HepG2 (cell line): Measurements from ENCODE around the gene JAG1.

Experiments used
- MAFK ChIP-seq, 2 experiments: IDR thresholded peaks in 1 of 2; conservative IDR thresholded peaks in 1 of 2; 2 replicates each; pipeline ENCODE4 v1.6.1; 2011; ENCODE audit warnings: improper control_type of control experiment in 2 of 2, low read length in 2 of 2
- NFRKB ChIP-seq: fragments of 450-650 bp; IDR thresholded peaks from 2 replicates; pipeline ENCODE4 v1.6.1; 2017
- U2AF2 ChIP-seq: fragments of 200-400 bp; formaldehyde crosslinking; IDR thresholded peaks from 2 replicates; pipeline ENCODE4 v1.6.1; 2017; ENCODE audit warnings: low read depth, mild to moderate bottlenecking, low read length
- XRCC5 ChIP-seq: fragments of 200-400 bp; formaldehyde crosslinking; optimal IDR thresholded peaks from 2 replicates; pipeline ENCODE3; 2017; ENCODE audit warnings: mild to moderate bottlenecking, low read length
- YY1 ChIP-seq: IDR thresholded peaks from 2 replicates; pipeline ENCODE4 v1.6.1; 2011; ENCODE audit warnings: low read length, low read depth, moderate library complexity, mild to moderate bottlenecking; ENCODE audit not compliant: insufficient read depth, insufficient replicate concordance
- ZNF136 ChIP-seq: sonication (generic); formaldehyde crosslinking; IDR thresholded peaks from 2 replicates; pipeline ENCODE4 v1.8.1; 2022; ENCODE audit warnings: low read depth, mild to moderate bottlenecking, moderate library complexity, missing genetic modification reagents
- ZNF615 ChIP-seq: sonication (generic); formaldehyde crosslinking; IDR thresholded peaks from 2 replicates; pipeline ENCODE4 v1.5.0; 2020; ENCODE audit warnings: mild to moderate bottlenecking, missing genetic modification reagents, borderline replicate concordance
- TF ChIP-seq, protein P1 (sequence below): sonication (generic); formaldehyde crosslinking; IDR thresholded peaks from 2 replicates; pipeline ENCODE4 v1.5.1; 2020; ENCODE audit warnings: mild to moderate bottlenecking, missing genetic modification reagents, borderline replicate concordance
- TF ChIP-seq, protein P2 (sequence below): sonication (generic); formaldehyde crosslinking; IDR thresholded peaks from 2 replicates; pipeline ENCODE4 v1.5.0; 2020; ENCODE audit warnings: mild to moderate bottlenecking, missing genetic modification reagents, moderate library complexity

DNA sequence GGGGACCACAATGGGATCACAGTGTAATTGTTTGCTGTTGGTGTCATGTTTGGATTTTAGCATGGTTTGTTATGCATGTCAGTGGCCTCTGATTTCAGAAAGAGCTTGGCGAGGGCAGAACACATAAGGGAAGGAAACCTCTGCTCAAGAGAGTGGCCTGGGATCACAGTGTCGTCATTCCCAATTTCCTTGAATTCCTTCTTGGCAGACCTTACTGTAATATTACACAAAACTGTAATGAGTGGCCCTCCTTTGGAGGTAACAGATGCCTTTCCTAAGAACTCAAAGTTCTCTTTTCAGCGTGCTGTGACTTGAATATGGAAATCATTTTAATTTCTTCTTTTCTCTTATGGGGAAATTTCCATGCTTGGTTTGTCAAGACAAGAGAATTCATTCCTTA is 46.9 kb downstream of the JAG1 start:
- TF ChIP-seq, protein P1, sequence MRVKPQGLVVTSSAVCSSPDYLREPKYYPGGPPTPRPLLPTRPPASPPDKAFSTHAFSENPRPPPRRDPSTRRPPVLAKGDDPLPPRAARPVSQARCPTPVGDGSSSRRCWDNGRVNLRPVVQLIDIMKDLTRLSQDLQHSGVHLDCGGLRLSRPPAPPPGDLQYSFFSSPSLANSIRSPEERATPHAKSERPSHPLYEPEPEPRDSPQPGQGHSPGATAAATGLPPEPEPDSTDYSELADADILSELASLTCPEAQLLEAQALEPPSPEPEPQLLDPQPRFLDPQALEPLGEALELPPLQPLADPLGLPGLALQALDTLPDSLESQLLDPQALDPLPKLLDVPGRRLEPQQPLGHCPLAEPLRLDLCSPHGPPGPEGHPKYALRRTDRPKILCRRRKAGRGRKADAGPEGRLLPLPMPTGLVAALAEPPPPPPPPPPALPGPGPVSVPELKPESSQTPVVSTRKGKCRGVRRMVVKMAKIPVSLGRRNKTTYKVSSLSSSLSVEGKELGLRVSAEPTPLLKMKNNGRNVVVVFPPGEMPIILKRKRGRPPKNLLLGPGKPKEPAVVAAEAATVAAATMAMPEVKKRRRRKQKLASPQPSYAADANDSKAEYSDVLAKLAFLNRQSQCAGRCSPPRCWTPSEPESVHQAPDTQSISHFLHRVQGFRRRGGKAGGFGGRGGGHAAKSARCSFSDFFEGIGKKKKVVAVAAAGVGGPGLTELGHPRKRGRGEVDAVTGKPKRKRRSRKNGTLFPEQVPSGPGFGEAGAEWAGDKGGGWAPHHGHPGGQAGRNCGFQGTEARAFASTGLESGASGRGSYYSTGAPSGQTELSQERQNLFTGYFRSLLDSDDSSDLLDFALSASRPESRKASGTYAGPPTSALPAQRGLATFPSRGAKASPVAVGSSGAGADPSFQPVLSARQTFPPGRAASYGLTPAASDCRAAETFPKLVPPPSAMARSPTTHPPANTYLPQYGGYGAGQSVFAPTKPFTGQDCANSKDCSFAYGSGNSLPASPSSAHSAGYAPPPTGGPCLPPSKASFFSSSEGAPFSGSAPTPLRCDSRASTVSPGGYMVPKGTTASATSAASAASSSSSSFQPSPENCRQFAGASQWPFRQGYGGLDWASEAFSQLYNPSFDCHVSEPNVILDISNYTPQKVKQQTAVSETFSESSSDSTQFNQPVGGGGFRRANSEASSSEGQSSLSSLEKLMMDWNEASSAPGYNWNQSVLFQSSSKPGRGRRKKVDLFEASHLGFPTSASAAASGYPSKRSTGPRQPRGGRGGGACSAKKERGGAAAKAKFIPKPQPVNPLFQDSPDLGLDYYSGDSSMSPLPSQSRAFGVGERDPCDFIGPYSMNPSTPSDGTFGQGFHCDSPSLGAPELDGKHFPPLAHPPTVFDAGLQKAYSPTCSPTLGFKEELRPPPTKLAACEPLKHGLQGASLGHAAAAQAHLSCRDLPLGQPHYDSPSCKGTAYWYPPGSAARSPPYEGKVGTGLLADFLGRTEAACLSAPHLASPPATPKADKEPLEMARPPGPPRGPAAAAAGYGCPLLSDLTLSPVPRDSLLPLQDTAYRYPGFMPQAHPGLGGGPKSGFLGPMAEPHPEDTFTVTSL (CRISPR knock-in tag) = no peak
- TF ChIP-seq NFRKB = no peak
- TF ChIP-seq XRCC5 = no peak
- TF ChIP-seq, protein P2, sequence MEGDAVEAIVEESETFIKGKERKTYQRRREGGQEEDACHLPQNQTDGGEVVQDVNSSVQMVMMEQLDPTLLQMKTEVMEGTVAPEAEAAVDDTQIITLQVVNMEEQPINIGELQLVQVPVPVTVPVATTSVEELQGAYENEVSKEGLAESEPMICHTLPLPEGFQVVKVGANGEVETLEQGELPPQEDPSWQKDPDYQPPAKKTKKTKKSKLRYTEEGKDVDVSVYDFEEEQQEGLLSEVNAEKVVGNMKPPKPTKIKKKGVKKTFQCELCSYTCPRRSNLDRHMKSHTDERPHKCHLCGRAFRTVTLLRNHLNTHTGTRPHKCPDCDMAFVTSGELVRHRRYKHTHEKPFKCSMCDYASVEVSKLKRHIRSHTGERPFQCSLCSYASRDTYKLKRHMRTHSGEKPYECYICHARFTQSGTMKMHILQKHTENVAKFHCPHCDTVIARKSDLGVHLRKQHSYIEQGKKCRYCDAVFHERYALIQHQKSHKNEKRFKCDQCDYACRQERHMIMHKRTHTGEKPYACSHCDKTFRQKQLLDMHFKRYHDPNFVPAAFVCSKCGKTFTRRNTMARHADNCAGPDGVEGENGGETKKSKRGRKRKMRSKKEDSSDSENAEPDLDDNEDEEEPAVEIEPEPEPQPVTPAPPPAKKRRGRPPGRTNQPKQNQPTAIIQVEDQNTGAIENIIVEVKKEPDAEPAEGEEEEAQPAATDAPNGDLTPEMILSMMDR (CRISPR knock-in tag) = no peak
- TF ChIP-seq ZNF615 = no peak
- TF ChIP-seq U2AF2 = no peak
- TF ChIP-seq YY1 = no peak
- no peak for TF ChIP-seq MAFK (conservative IDR thresholded peaks at IDR 0.05 in 1 of 2, IDR thresholded peaks at IDR 0.05 in 1 of 2; ENCODE audit: low read length in 2 of 2)
- TF ChIP-seq ZNF136 (CRISPR knock-in tag) = no peak
